Stimulated activated CD4-positive, alpha-beta T cell treated with anti-CD3 and anti-CD28 coated beads, Interleukin-1b, Interleukin-23, amount 100 ng/mL, for 4 hours (primary cell): ENCODE results near the gene TDO2.

Experiments
- DNase-seq, 2 donors: peaks; one replicate each; pipeline ENCODE4 v3.0.0-alpha.2; 2020; ENCODE audit warnings: low read depth in 2 of 2

TDO2 gene

GRCh38 chr4:155954118-155954685, 50.7 kb downstream of the TDO2 start:
- DNase-seq = no peak

GRCh38 chr4:155954939-155955338, 51.4 kb downstream of the TDO2 start:
- DNase-seq = no peak

- DNase-seq = no peak
Measured at GRCh38 chr4:155956461-155956860, 53.0 kb downstream of the TDO2 start.

GRCh38 chr4:155959417-155959816, 55.9 kb downstream of the TDO2 start:
- no peak for DNase-seq

GRCh38 chr4:155960522-155960921, 57.0 kb downstream of the TDO2 start:
- no peak for DNase-seq

- DNase-seq = no peak
Measured at GRCh38 chr4:155961575-155961974, 58.1 kb downstream of the TDO2 start.

GRCh38 chr4:155962767-155963166, 59.3 kb downstream of the TDO2 start:
- no peak for DNase-seq

- no peak for DNase-seq
Measured at GRCh38 chr4:155964016-155964891, 60.8 kb downstream of the TDO2 start.

- DNase-seq = no peak
Measured at GRCh38 chr4:155966171-155966570, 62.7 kb downstream of the TDO2 start.

- DNase-seq = no peak
Measured at GRCh38 chr4:155966731-155967395, 63.4 kb downstream of the TDO2 start.
